IgD-negative memory B cell (primary cell): ENCODE measurements around the gene OXSM. TPM values are rescaled to one million over a fixed set of nuclear protein-coding genes. Genes with fewer than 3 reads are reported as not detected.

Experiments
- H3K27ac Mint-ChIP-seq, 3 donors: one replicate each; pipeline ENCODE4 v1.8.0; 2020 to 2022; ENCODE audit warnings: mild to moderate bottlenecking in 3 of 3, mixed read lengths in 3 of 3, moderate library complexity in 1 of 3
- H3K27me3 Mint-ChIP-seq: one replicate; pipeline ENCODE4 v1.8.0; 2021; ENCODE audit warnings: mixed read lengths
- H3K36me3 Mint-ChIP-seq: one replicate; pipeline ENCODE4 v1.8.0; 2020; ENCODE audit warnings: mild to moderate bottlenecking, mixed read lengths
- H3K4me1 Mint-ChIP-seq, 3 donors: one replicate each; pipeline ENCODE4 v1.8.0; 2020 to 2022; ENCODE audit warnings: mixed read lengths in 3 of 3, mild to moderate bottlenecking in 1 of 3
- H3K4me3 Mint-ChIP-seq, 4 donors: one replicate each; pipeline ENCODE4 v1.8.0; 2020 to 2022; ENCODE audit warnings: mild to moderate bottlenecking in 4 of 4, mixed read lengths in 4 of 4, moderate library complexity in 3 of 4
- H3K9me3 Mint-ChIP-seq, 3 donors: one replicate each; pipeline ENCODE4 v1.8.0; 2020 to 2021; ENCODE audit warnings: mixed read lengths in 3 of 3, mild to moderate bottlenecking in 1 of 3
- polyA plus RNA-seq: library from polyadenylated mRNA; unstranded; fragments of 300-500 nt; fragmentation: Illumina TruSeq; gene quantifications from one replicate; pipeline ENCODE4 v1.2.3, GENCODE V29; 2021

OXSM gene
- polyA plus RNA-seq, 1 donor from 2014 or later: 11.8 TPM

DNA sequence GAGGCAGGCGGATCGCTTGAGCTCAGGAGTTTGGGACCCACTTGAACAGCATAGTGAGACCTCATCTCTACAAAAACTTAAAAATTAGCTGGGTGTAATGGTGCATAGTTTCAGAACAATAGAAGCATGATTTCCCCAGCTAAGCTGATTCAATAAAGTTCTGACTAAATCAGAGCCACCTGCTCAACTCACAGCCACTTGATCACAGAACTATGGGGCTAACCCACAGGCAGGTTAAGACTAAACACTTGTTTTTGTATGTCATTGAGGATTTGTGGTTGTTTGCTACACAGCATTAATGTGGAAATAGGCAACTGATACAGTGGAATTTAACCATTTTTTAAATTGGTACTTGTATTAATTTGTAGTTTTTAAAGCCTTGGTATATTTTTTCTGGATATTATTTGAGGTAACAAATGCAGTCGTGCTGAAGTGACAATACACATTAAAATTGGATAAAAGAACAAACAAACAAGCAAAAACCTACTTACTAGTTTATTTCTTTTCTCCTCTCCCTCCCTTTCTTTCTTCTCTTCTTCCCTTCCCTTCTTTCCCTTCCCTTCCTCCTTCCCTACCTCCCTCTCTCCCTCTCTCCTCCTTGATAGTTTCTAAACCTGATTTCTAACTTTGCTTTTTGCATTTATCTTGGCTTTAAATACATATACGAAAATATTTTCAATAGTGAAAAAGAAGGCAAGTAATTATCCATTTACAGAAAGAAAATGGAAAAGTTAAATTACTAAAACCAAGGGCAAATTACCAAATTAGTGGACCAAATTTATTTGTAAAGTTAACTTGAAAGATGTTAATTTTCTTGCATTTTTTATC lies 32.1 kb downstream of the OXSM start:
- no peaks in the 10 kb centered on the region for H3K27me3 Mint-ChIP-seq
- no peaks in the 10 kb centered on the region for H3K9me3 Mint-ChIP-seq
- no peak overlapping the region for H3K27ac Mint-ChIP-seq
- peaks cover 3% of the 10 kb centered on the region for H3K36me3 Mint-ChIP-seq
- peaks cover 0 to 4% (median 3%) of the 10 kb centered on the region in 3 donors for H3K4me1 Mint-ChIP-seq
- H3K4me3 Mint-ChIP-seq: no peak overlapping the region

DNA sequence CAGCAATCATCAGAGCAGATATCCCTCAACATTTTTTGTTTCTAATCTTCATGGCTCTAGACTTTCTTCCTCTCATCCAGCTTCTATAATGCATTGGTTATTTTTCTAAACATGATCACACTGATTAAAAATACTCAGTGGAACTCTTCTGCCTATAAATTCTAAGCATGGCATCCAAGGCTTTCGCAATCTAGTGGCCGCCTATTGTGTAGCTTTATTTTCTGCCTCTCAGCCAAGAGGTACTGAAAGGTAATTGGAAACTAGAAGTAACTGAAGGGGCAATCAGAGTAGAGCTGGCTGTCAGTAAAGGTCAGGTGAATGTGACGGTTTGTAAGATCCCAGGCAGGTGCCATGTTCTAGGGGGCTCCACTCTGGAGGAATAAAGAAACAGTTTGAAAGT lies 33.4 kb downstream of the OXSM start:
- Mint-ChIP-seq H3K9me3 (no peaks in the 10 kb centered on the region), H3K27ac (no peak overlapping the region), H3K36me3 (peaks cover 3% of the 10 kb centered on the region), H3K27me3 (no peaks in the 10 kb centered on the region), H3K4me1 (peaks cover 0 to 4% (median 3%) of the 10 kb centered on the region in 3 donors), H3K4me3 (no peak overlapping the region)

GRCh38 chr3:25826510-25826909 lies 36.6 kb downstream of the OXSM start:
- Mint-ChIP-seq H3K27ac (no peak overlapping the region), H3K4me1 (peaks cover 1 to 4% (median 3%) of the 10 kb centered on the region in 3 donors), H3K9me3 (peaks cover 0 to 4% (median 3%) of the 10 kb centered on the region in 3 donors), H3K36me3 (peaks cover 6% of the 10 kb centered on the region), H3K4me3 (no peak overlapping the region), H3K27me3 (no peaks in the 10 kb centered on the region)

- H3K36me3 Mint-ChIP-seq: peaks cover 5% of the 10 kb centered on the region
- no peak overlapping the region for H3K27ac Mint-ChIP-seq
- peaks cover 0 to 4% (median 3%) of the 10 kb centered on the region in 3 donors for H3K9me3 Mint-ChIP-seq
- no peak overlapping the region for H3K4me3 Mint-ChIP-seq
- H3K4me1 Mint-ChIP-seq: peaks cover 3 to 4% (median 3%) of the 10 kb centered on the region in 3 donors
- H3K27me3 Mint-ChIP-seq: no peaks in the 10 kb centered on the region
These were observed 40.7 kb downstream of the OXSM start for GRCh38 chr3:25830373-25831280.

DNA sequence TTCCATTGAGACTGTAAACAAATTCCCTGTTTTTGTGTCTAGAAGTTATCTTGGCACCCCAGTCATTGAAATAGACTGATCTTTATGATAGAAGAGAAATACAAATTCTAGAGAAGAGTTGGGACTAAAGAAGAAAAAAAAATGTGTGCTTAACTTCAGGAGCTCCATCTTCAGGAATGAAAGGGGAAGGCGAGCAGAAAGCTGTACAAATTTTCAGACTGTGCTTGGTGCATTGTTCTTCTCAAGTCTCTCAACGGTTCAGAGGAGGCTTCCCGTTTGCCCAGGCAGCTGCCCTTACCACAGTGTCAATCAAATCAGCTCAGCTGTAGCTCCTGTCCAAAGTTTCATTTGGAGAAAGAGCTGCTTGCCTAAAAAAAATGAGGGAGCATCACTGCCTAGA lies 41.7 kb downstream of the OXSM start:
- Mint-ChIP-seq H3K27ac (no peak overlapping the region), H3K4me1 (peaks cover 0 to 3% (median 0%) of the 10 kb centered on the region in 3 donors), H3K9me3 (peaks cover 0 to 4% (median 3%) of the 10 kb centered on the region in 3 donors), H3K36me3 (peaks cover 5% of the 10 kb centered on the region), H3K4me3 (no peak overlapping the region), H3K27me3 (peaks cover 3% of the 10 kb centered on the region)

GRCh38 chr3:25834346-25834745 lies 44.5 kb downstream of the OXSM start:
- Mint-ChIP-seq H3K4me1 (peaks cover 0 to 3% (median 0%) of the 10 kb centered on the region in 3 donors), H3K27ac (no peak overlapping the region), H3K36me3 (peaks cover 7% of the 10 kb centered on the region), H3K9me3 (peaks cover 0 to 3% (median 2%) of the 10 kb centered on the region in 3 donors), H3K27me3 (peaks cover 3% of the 10 kb centered on the region), H3K4me3 (peak overlapping the region in 1 of 4 donors; percentile 53)

- Mint-ChIP-seq H3K36me3 (peaks cover 7% of the 10 kb centered on the region), H3K4me3 (no peak overlapping the region), H3K4me1 (peaks cover 0 to 1% (median 0%) of the 10 kb centered on the region in 3 donors), H3K27ac (no peak overlapping the region), H3K27me3 (peaks cover 4% of the 10 kb centered on the region), H3K9me3 (peaks cover 0 to 2% (median 0%) of the 10 kb centered on the region in 3 donors)
These were observed 46.7 kb downstream of the OXSM start for GRCh38 chr3:25836579-25836978.

- peaks cover 0 to 2% (median 0%) of the 10 kb centered on the region in 3 donors for H3K9me3 Mint-ChIP-seq
- H3K4me1 Mint-ChIP-seq: peaks cover 0 to 1% (median 0%) of the 10 kb centered on the region in 3 donors
- H3K36me3 Mint-ChIP-seq: peaks cover 7% of the 10 kb centered on the region
- H3K27me3 Mint-ChIP-seq: peaks cover 4% of the 10 kb centered on the region
- no peak overlapping the region for H3K27ac Mint-ChIP-seq
- H3K4me3 Mint-ChIP-seq: no peak overlapping the region
These were observed 47.1 kb downstream of the OXSM start for GRCh38 chr3:25837038-25837437.

DNA sequence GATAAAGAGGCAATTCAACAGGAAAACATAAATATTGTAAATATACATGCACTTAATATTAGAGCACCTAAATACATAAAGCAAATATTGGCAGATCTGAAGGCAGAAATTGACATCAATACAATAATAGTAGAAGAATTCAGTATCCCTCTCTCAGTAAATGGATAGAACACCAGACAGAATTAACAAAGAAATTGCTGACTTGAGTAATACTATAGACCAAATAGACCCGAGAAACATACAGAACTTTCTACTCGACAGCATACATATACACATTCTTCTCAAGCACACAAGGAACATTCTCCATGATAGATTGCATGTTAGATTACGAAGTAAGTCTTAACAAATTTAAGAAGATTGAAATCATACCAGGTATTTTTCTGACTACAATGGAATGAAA lies 50.2 kb downstream of the OXSM start:
- peaks cover 0 to 2% (median 0%) of the 10 kb centered on the region in 3 donors for H3K9me3 Mint-ChIP-seq
- H3K27ac Mint-ChIP-seq: no peak overlapping the region
- no peaks in the 10 kb centered on the region for H3K4me1 Mint-ChIP-seq
- H3K4me3 Mint-ChIP-seq: no peak overlapping the region
- peaks cover 7% of the 10 kb centered on the region for H3K27me3 Mint-ChIP-seq
- H3K36me3 Mint-ChIP-seq: peaks cover 5% of the 10 kb centered on the region

DNA sequence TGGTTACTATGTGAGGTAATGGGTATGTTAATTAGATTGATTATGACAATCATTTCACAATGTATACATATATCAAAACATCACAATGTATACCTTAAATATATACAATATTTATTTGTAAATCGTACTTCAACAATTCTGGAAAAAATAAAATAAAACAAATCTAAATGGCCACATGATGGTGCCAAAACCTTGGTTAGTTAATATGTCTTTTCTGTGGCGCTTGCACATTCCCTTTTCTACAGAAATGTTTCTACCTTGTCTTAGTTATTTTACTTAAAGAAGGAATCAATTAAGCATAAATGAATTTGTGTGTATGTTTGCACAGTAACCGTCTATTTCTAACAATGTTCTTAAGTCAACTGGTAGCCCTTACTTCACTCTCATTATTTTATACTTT lies 53.4 kb downstream of the OXSM start:
- H3K9me3 Mint-ChIP-seq: no peaks in the 10 kb centered on the region
- no peak overlapping the region for H3K4me3 Mint-ChIP-seq
- H3K36me3 Mint-ChIP-seq: peaks cover 3% of the 10 kb centered on the region
- no peaks in the 10 kb centered on the region for H3K4me1 Mint-ChIP-seq
- H3K27ac Mint-ChIP-seq: no peak overlapping the region
- H3K27me3 Mint-ChIP-seq: peaks cover 4% of the 10 kb centered on the region

Other genes starting within 250 kb of the OXSM start
- 46.0 TPM for gene TOP2B, start 125.2 kb upstream of the OXSM start, polyA plus RNA-seq
- 80.5 TPM for gene NGLY1, start 6.6 kb upstream of the OXSM start, polyA plus RNA-seq